SK-N-SH (cell line): Measurements from ENCODE around the gene TJP3. TPM values are rescaled to one million over a fixed set of nuclear protein-coding genes. Genes with fewer than 3 reads are reported as not detected.

Experiments
- CTCF ChIA-PET: fragments of 300-600, 350-600 bp; formaldehyde crosslinking; extraction: SDS; loops from one replicate; lab custom pipeline; 2021; lab: Yijun Ruan, JAX
- POLR2A ChIA-PET: fragments of 350-600 bp; sonication (Branson Sonifier 250); formaldehyde crosslinking; extraction: SDS; loops from one replicate; lab custom pipeline; 2020; ENCODE audit warnings: antibody characterized with exemption, inconsistent platforms; lab: Yijun Ruan, JAX
- DNase-seq: peaks from one replicate; pipeline ENCODE4 v3.0.0; 2012
- H2AFZ ChIP-seq: fragments of 200-600 bp; sonication (generic); 2 replicates; pipeline ENCODE4 v1.8.1; 2016; ENCODE audit warnings: antibody characterized with exemption, mild to moderate bottlenecking, low read depth
- H3F3A ChIP-seq: fragments of 200-600 bp; sonication (generic); replicated peaks from 2 replicates; pipeline ENCODE3; 2016; ENCODE audit warnings: antibody characterized with exemption, mild to moderate bottlenecking; ENCODE audit not compliant: insufficient read depth
- H3K27ac ChIP-seq, 2 experiments: fragments of 200-500 bp in 1 of 2; fragments of 200-600 bp in 1 of 2; sonication (Bioruptor generic) in 1 of 2; sonication (generic), shearing (Covaris generic) in 1 of 2; 2 replicates each; pipeline versions ENCODE4 v1.5.1 to v1.6.1; 2014 to 2016; ENCODE audit warnings: low read depth in 2 of 2, inconsistent platforms in 1 of 2, low read length in 1 of 2, mild to moderate bottlenecking in 1 of 2, mixed read lengths in 1 of 2
- H3K27me3 ChIP-seq: fragments of 200-600 bp; sonication (generic), shearing (Covaris generic); 2 replicates; pipeline ENCODE4 v1.6.1; 2016; ENCODE audit warnings: mixed run types; ENCODE audit not compliant: insufficient read depth
- H3K36me3 ChIP-seq, 2 experiments: fragments of 200-500 bp in 1 of 2; fragments of 200-600 bp in 1 of 2; sonication (Bioruptor generic) in 1 of 2; sonication (generic) in 1 of 2; replicated peaks in 1 of 2; 2 replicates each; pipeline versions ENCODE3 to v1.5.1; 2014 to 2016; ENCODE audit warnings: low read length in 1 of 2, mild to moderate bottlenecking in 1 of 2; ENCODE audit not compliant: insufficient read depth in 2 of 2, control insufficient read depth in 1 of 2
- H3K4me1 ChIP-seq, 2 experiments: fragments of 200-500 bp in 1 of 2; fragments of 200-600 bp in 1 of 2; sonication (Bioruptor generic) in 1 of 2; sonication (generic), shearing (Covaris generic) in 1 of 2; 2 replicates each; pipeline versions ENCODE4 v1.5.1 to v1.6.1; 2014 to 2016; ENCODE audit warnings: low read depth in 1 of 2, low read length in 1 of 2, mixed run types in 1 of 2; ENCODE audit not compliant: insufficient read depth in 2 of 2, control insufficient read depth in 1 of 2
- H3K4me2 ChIP-seq: fragments of 200-600 bp; sonication (generic), shearing (Covaris generic); 2 replicates; pipeline ENCODE4 v1.6.1; 2017; ENCODE audit warnings: mixed run types
- H3K4me3 ChIP-seq, 2 experiments: fragments of 200-500 bp in 1 of 2; fragments of 200-600 bp in 1 of 2; sonication (Bioruptor generic) in 1 of 2; sonication (generic), shearing (Covaris generic) in 1 of 2; 2 replicates each; pipeline versions ENCODE4 v1.5.1 to v1.8.1; 2014 to 2016; ENCODE audit warnings: low read depth in 2 of 2, inconsistent platforms in 1 of 2, low read length in 1 of 2, mild to moderate bottlenecking in 1 of 2, mixed read lengths in 1 of 2, moderate library complexity in 1 of 2
- H3K79me2 ChIP-seq: fragments of 200-600 bp; sonication (generic); 2 replicates; pipeline ENCODE4 v1.8.1; 2017; ENCODE audit warnings: mild to moderate bottlenecking; ENCODE audit not compliant: insufficient read depth
- H3K9ac ChIP-seq: fragments of 200-600 bp; sonication (generic); 2 replicates; pipeline ENCODE4 v1.6.1; 2017; ENCODE audit warnings: mixed run types
- H3K9me2 ChIP-seq: fragments of 200-600 bp; sonication (generic); 2 replicates; pipeline ENCODE4 v1.6.1; 2017; ENCODE audit warnings: mixed run types
- H3K9me3 ChIP-seq: fragments of 200-600 bp; sonication (generic); 2 replicates; pipeline ENCODE4 v1.6.1; 2017; ENCODE audit warnings: mixed run types, mild to moderate bottlenecking, moderate library complexity
- H4K20me1 ChIP-seq: fragments of 200-600 bp; sonication (generic); 2 replicates; pipeline ENCODE4 v1.6.1; 2017; ENCODE audit warnings: mild to moderate bottlenecking, mixed run types; ENCODE audit not compliant: insufficient read depth
- CHD2 ChIP-seq: fragments of 150-350 bp; IDR thresholded peaks from 2 replicates; pipeline ENCODE4 v1.6.1; 2018; ENCODE audit warnings: low read length; ENCODE audit not compliant: partially characterized antibody
- ELF1 ChIP-seq: IDR thresholded peaks from 2 replicates; pipeline ENCODE4 v1.4.0; 2012
- EP300 ChIP-seq, 2 experiments: IDR thresholded peaks; 2 replicates each; pipeline versions ENCODE4 v1.4.0 to v1.6.1; 2012; ENCODE audit warnings: borderline replicate concordance in 1 of 2, low read depth in 1 of 2, low read length in 1 of 2
- EZH2phosphoT487 ChIP-seq: fragments of 200-600 bp; sonication (generic); IDR thresholded peaks from 2 replicates; pipeline ENCODE4 v1.6.1; 2017; ENCODE audit warnings: low read depth, mixed run types, mild to moderate bottlenecking, antibody characterized with exemption, moderate library complexity, borderline replicate concordance
- FOSL2 ChIP-seq: IDR thresholded peaks from 2 replicates; pipeline ENCODE4 v1.4.0; 2012; ENCODE audit warnings: low read depth, mild to moderate bottlenecking, moderate library complexity, borderline replicate concordance
- FOXM1 ChIP-seq: IDR thresholded peaks from 2 replicates; pipeline ENCODE4 v1.4.0; 2012; ENCODE audit warnings: low read depth, mild to moderate bottlenecking
- JUND ChIP-seq: IDR thresholded peaks from 2 replicates; pipeline ENCODE4 v1.4.0; 2012
- MEF2A ChIP-seq: IDR thresholded peaks from 2 replicates; pipeline ENCODE4 v1.4.0; 2012; ENCODE audit warnings: low read depth, borderline replicate concordance
- POLR2AphosphoS5 ChIP-seq: IDR thresholded peaks from 2 replicates; pipeline ENCODE4 v1.6.1; 2012; ENCODE audit warnings: low read depth, low read length
- RAD21 ChIP-seq: IDR thresholded peaks from 2 replicates; pipeline ENCODE4 v1.6.1; 2012; ENCODE audit warnings: mild to moderate bottlenecking, low read length
- SIN3A ChIP-seq: IDR thresholded peaks from 2 replicates; pipeline ENCODE4 v1.6.1; 2012; ENCODE audit warnings: low read depth, mild to moderate bottlenecking, low read length, moderate library complexity, borderline replicate concordance
- TEAD4 ChIP-seq: IDR thresholded peaks from 2 replicates; pipeline ENCODE4 v1.4.0; 2012; ENCODE audit warnings: mild to moderate bottlenecking, borderline replicate concordance; ENCODE audit not compliant: insufficient read depth
- YY1 ChIP-seq: IDR thresholded peaks from 2 replicates; pipeline ENCODE4 v1.4.0; 2012; ENCODE audit warnings: low read depth, mild to moderate bottlenecking
- WGBS: methylation state at CpG from one replicate; pipeline ENCODE4 v1.1.6; 2017; ENCODE audit warnings: low lambda C conversion rate; 5-methylcytosine and 5-hydroxymethylcytosine counted together
- polyA plus RNA-seq, 3 experiments: library from polyadenylated mRNA; depleted of rRNA; stranded (reverse); fragments of >200 nt; gene quantifications; 2 replicates each; pipeline ENCODE4 v1.2.3, GENCODE V29; 2012
- TF ChIP-seq, protein P1 (sequence below): fragments of 150-350 bp; IDR thresholded peaks from 2 replicates; pipeline ENCODE4 v1.6.1; 2017; ENCODE audit warnings: antibody characterized with exemption, low read length, low read depth, borderline replicate concordance
- TF ChIP-seq, protein P2 (sequence below): fragments of 200-600 bp; sonication (generic); IDR thresholded peaks from 2 replicates; pipeline ENCODE4 v1.6.1; 2017; ENCODE audit warnings: antibody characterized with exemption, mild to moderate bottlenecking, moderate library complexity
- TF ChIP-seq, protein P3 (sequence below): IDR thresholded peaks from 2 replicates; pipeline ENCODE4; 2012

Gene TJP3
- polyA plus RNA-seq, 1 of the 3 experiments (the other 2 are of a cell fraction) = 0.36 TPM

DNA sequence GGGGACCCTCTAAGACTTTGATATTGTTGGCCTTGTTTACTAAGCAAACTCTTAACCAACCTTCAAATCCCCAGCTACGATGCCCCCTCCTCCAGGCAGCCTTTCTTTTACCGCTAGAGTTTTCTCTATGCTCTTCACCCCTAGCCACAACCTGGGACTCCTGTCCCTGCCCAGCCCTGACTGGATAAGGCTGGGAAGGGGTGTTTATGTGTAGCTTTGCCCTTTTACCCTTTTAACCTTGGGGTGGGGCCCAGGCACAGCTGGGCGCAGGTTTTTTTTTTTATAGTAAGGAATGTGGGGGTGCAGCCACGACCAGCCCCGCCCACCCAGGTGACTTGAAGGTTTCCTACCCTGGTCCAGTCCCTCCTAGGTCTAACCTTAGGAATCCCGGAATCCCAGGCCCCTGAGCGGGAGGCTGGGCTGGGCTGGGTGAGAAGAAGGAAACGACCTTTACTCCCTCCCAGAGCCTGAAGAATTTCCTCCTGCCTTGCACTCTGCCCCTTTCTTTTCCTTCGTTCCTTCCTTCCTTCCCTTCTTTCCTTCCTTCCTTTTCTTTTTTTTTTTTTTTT is 12.2 kb downstream of the TJP3 start:
- 10% methylated on average over 9 of the region's 9 CpGs for WGBS
- no peaks in the 10 kb centered on the region for H3K9me3 ChIP-seq
- no peaks in the 10 kb centered on the region for H3K36me3 ChIP-seq
- H4K20me1 ChIP-seq = no peaks in the 10 kb centered on the region
- CTCF ChIA-PET = interaction anchor here (0.6 to 3.6 kb wide), 11 partner anchors 8 to 136 kb away, joined by 3 to 21 read pairs (median 5); partner anchors contain the start of genes APBA3, MRPL54, PIP5K1C and TJP3
- DNase-seq = no peak
- H3K4me2 ChIP-seq = no peak overlapping the region; the same call in 1 of the 2 replicates
- no peak for TF ChIP-seq FOXM1
- no peak for TF ChIP-seq EP300 (IDR thresholded peaks at IDR 0.05; ENCODE audit: borderline replicate concordance in 1 of 2, low read depth in 1 of 2, low read length in 1 of 2)
- TF ChIP-seq ELF1 = no peak
- no peak for TF ChIP-seq FOSL2
- no peak for TF ChIP-seq YY1
- no peak for TF ChIP-seq RAD21
- no peak for TF ChIP-seq CHD2
- TF ChIP-seq SIN3A = no peak
- no peak for TF ChIP-seq MEF2A
- TF ChIP-seq POLR2AphosphoS5 = no peak
- TF ChIP-seq JUND = no peak
- TF ChIP-seq, protein P1, sequence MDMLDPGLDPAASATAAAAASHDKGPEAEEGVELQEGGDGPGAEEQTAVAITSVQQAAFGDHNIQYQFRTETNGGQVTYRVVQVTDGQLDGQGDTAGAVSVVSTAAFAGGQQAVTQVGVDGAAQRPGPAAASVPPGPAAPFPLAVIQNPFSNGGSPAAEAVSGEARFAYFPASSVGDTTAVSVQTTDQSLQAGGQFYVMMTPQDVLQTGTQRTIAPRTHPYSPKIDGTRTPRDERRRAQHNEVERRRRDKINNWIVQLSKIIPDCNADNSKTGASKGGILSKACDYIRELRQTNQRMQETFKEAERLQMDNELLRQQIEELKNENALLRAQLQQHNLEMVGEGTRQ = no peak
- TF ChIP-seq, protein P2, sequence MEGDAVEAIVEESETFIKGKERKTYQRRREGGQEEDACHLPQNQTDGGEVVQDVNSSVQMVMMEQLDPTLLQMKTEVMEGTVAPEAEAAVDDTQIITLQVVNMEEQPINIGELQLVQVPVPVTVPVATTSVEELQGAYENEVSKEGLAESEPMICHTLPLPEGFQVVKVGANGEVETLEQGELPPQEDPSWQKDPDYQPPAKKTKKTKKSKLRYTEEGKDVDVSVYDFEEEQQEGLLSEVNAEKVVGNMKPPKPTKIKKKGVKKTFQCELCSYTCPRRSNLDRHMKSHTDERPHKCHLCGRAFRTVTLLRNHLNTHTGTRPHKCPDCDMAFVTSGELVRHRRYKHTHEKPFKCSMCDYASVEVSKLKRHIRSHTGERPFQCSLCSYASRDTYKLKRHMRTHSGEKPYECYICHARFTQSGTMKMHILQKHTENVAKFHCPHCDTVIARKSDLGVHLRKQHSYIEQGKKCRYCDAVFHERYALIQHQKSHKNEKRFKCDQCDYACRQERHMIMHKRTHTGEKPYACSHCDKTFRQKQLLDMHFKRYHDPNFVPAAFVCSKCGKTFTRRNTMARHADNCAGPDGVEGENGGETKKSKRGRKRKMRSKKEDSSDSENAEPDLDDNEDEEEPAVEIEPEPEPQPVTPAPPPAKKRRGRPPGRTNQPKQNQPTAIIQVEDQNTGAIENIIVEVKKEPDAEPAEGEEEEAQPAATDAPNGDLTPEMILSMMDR = no peak
- TF ChIP-seq, protein P3, sequence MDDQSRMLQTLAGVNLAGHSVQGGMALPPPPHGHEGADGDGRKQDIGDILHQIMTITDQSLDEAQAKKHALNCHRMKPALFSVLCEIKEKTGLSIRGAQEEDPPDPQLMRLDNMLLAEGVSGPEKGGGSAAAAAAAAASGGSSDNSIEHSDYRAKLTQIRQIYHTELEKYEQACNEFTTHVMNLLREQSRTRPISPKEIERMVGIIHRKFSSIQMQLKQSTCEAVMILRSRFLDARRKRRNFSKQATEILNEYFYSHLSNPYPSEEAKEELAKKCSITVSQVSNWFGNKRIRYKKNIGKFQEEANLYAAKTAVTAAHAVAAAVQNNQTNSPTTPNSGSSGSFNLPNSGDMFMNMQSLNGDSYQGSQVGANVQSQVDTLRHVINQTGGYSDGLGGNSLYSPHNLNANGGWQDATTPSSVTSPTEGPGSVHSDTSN = no peak
- TF ChIP-seq TEAD4 = no peak
- no peak for TF ChIP-seq EZH2phosphoT487
- H2AFZ ChIP-seq = no peak overlapping the region
- no peaks in the 10 kb centered on the region for H3K79me2 ChIP-seq
- H3K4me3 ChIP-seq = no peak overlapping the region
- no peaks in the 10 kb centered on the region for H3F3A ChIP-seq
- no peak overlapping the region for H3K27ac ChIP-seq
- peaks cover 13% of the 10 kb centered on the region for H3K27me3 ChIP-seq
- H3K9ac ChIP-seq = no peak overlapping the region
- H3K9me2 ChIP-seq = no peaks in the 10 kb centered on the region
- peaks cover 0 to 2% of the 10 kb centered on the region in 2 experiments; a peak in 1 of 4 replicates for H3K4me1 ChIP-seq
- POLR2A ChIA-PET = no interaction called here
